Coronary artery (tissue), 2 donors: ENCODE results near the gene SULF2.

Experiments
- DNase-seq: peaks from one replicate; pipeline ENCODE4 v3.0.0-alpha.2; 2017; ENCODE audit warnings: low spot score
- H3K27ac ChIP-seq, 2 donors: fragments of 200-600 bp; sonication (generic); one replicate each; pipeline ENCODE4 v1.5.1; 2016 to 2019
- H3K4me3 ChIP-seq: fragments of 200-600 bp; sonication (generic); 2 replicates; pipeline ENCODE4 v1.5.1; 2016; ENCODE audit warnings: mild to moderate bottlenecking, moderate library complexity
- CTCF ChIP-seq: fragments of 200-600 bp; sonication (generic); IDR thresholded peaks from one replicate; pipeline ENCODE4 v1.5.1; 2019; ENCODE audit warnings: antibody characterized with exemption

SULF2 gene

GRCh38 chr20:47725248-47725973 lies 59.9 kb downstream of the SULF2 start:
- no peak overlapping the region for H3K27ac ChIP-seq
- H3K4me3 ChIP-seq: no peak overlapping the region
- TF ChIP-seq CTCF: peak; percentile 69
- DNase-seq: no peak

- Histone ChIP-seq H3K27ac (no peak overlapping the region), H3K4me3 (no peak overlapping the region)
- DNase-seq: no peak
- no peak for TF ChIP-seq CTCF
Observed at GRCh38 chr20:47724910-47725247, 60.4 kb downstream of the SULF2 start.

GRCh38 chr20:47724396-47724795 lies 60.9 kb downstream of the SULF2 start:
- no peak overlapping the region for H3K27ac ChIP-seq
- DNase-seq: no peak
- TF ChIP-seq CTCF: no peak
- no peak overlapping the region for H3K4me3 ChIP-seq

- no peak for TF ChIP-seq CTCF
- Histone ChIP-seq H3K27ac (no peak overlapping the region), H3K4me3 (no peak overlapping the region)
- DNase-seq: no peak
Observed at GRCh38 chr20:47723322-47723721, 62.0 kb downstream of the SULF2 start.

GRCh38 chr20:47720636-47721427 lies 64.4 kb downstream of the SULF2 start:
- Histone ChIP-seq H3K4me3 (no peak overlapping the region), H3K27ac (no peak overlapping the region)
- no peak for DNase-seq
- TF ChIP-seq CTCF: no peak

GRCh38 chr20:47719625-47720024 lies 65.7 kb downstream of the SULF2 start:
- no peak for TF ChIP-seq CTCF
- no peak overlapping the region for H3K27ac ChIP-seq
- no peak overlapping the region for H3K4me3 ChIP-seq
- DNase-seq: no peak

- Histone ChIP-seq H3K4me3 (no peak overlapping the region), H3K27ac (no peak overlapping the region)
- DNase-seq: no peak
- TF ChIP-seq CTCF: no peak
Observed at GRCh38 chr20:47719211-47719610, 66.1 kb downstream of the SULF2 start.
